SK-N-SH (cell line): Measurements from ENCODE around the gene PRKG1. TPM values are rescaled to one million over a fixed set of nuclear protein-coding genes. Genes with fewer than 3 reads are reported as not detected.

ENCODE experiments used
- CTCF ChIA-PET: fragments of 300-600, 350-600 bp; formaldehyde crosslinking; extraction: SDS; loops from one replicate; lab custom pipeline; 2021; lab: Yijun Ruan, JAX
- POLR2A ChIA-PET: fragments of 350-600 bp; sonication (Branson Sonifier 250); formaldehyde crosslinking; extraction: SDS; loops from one replicate; lab custom pipeline; 2020; ENCODE audit warnings: antibody characterized with exemption, inconsistent platforms; lab: Yijun Ruan, JAX
- DNase-seq: peaks from one replicate; pipeline ENCODE4 v3.0.0; 2012
- H2AFZ ChIP-seq: fragments of 200-600 bp; sonication (generic); 2 replicates; pipeline ENCODE4 v1.8.1; 2016; ENCODE audit warnings: antibody characterized with exemption, mild to moderate bottlenecking, low read depth
- H3F3A ChIP-seq: fragments of 200-600 bp; sonication (generic); replicated peaks from 2 replicates; pipeline ENCODE3; 2016; ENCODE audit warnings: antibody characterized with exemption, mild to moderate bottlenecking; ENCODE audit not compliant: insufficient read depth
- H3K27ac ChIP-seq, 2 experiments: fragments of 200-500 bp in 1 of 2; fragments of 200-600 bp in 1 of 2; sonication (Bioruptor generic) in 1 of 2; sonication (generic), shearing (Covaris generic) in 1 of 2; 2 replicates each; pipeline versions ENCODE4 v1.5.1 to v1.6.1; 2014 to 2016; ENCODE audit warnings: low read depth in 2 of 2, inconsistent platforms in 1 of 2, low read length in 1 of 2, mild to moderate bottlenecking in 1 of 2, mixed read lengths in 1 of 2
- H3K27me3 ChIP-seq: fragments of 200-600 bp; sonication (generic), shearing (Covaris generic); 2 replicates; pipeline ENCODE4 v1.6.1; 2016; ENCODE audit warnings: mixed run types; ENCODE audit not compliant: insufficient read depth
- H3K36me3 ChIP-seq, 2 experiments: fragments of 200-500 bp in 1 of 2; fragments of 200-600 bp in 1 of 2; sonication (Bioruptor generic) in 1 of 2; sonication (generic) in 1 of 2; replicated peaks in 1 of 2; 2 replicates each; pipeline versions ENCODE3 to v1.5.1; 2014 to 2016; ENCODE audit warnings: low read length in 1 of 2, mild to moderate bottlenecking in 1 of 2; ENCODE audit not compliant: insufficient read depth in 2 of 2, control insufficient read depth in 1 of 2
- H3K4me1 ChIP-seq, 2 experiments: fragments of 200-500 bp in 1 of 2; fragments of 200-600 bp in 1 of 2; sonication (Bioruptor generic) in 1 of 2; sonication (generic), shearing (Covaris generic) in 1 of 2; 2 replicates each; pipeline versions ENCODE4 v1.5.1 to v1.6.1; 2014 to 2016; ENCODE audit warnings: low read depth in 1 of 2, low read length in 1 of 2, mixed run types in 1 of 2; ENCODE audit not compliant: insufficient read depth in 2 of 2, control insufficient read depth in 1 of 2
- H3K4me2 ChIP-seq: fragments of 200-600 bp; sonication (generic), shearing (Covaris generic); 2 replicates; pipeline ENCODE4 v1.6.1; 2017; ENCODE audit warnings: mixed run types
- H3K4me3 ChIP-seq, 2 experiments: fragments of 200-500 bp in 1 of 2; fragments of 200-600 bp in 1 of 2; sonication (Bioruptor generic) in 1 of 2; sonication (generic), shearing (Covaris generic) in 1 of 2; 2 replicates each; pipeline versions ENCODE4 v1.5.1 to v1.8.1; 2014 to 2016; ENCODE audit warnings: low read depth in 2 of 2, inconsistent platforms in 1 of 2, low read length in 1 of 2, mild to moderate bottlenecking in 1 of 2, mixed read lengths in 1 of 2, moderate library complexity in 1 of 2
- H3K79me2 ChIP-seq: fragments of 200-600 bp; sonication (generic); 2 replicates; pipeline ENCODE4 v1.8.1; 2017; ENCODE audit warnings: mild to moderate bottlenecking; ENCODE audit not compliant: insufficient read depth
- H3K9ac ChIP-seq: fragments of 200-600 bp; sonication (generic); 2 replicates; pipeline ENCODE4 v1.6.1; 2017; ENCODE audit warnings: mixed run types
- H3K9me2 ChIP-seq: fragments of 200-600 bp; sonication (generic); 2 replicates; pipeline ENCODE4 v1.6.1; 2017; ENCODE audit warnings: mixed run types
- H3K9me3 ChIP-seq: fragments of 200-600 bp; sonication (generic); 2 replicates; pipeline ENCODE4 v1.6.1; 2017; ENCODE audit warnings: mixed run types, mild to moderate bottlenecking, moderate library complexity
- H4K20me1 ChIP-seq: fragments of 200-600 bp; sonication (generic); 2 replicates; pipeline ENCODE4 v1.6.1; 2017; ENCODE audit warnings: mild to moderate bottlenecking, mixed run types; ENCODE audit not compliant: insufficient read depth
- CHD2 ChIP-seq: fragments of 150-350 bp; IDR thresholded peaks from 2 replicates; pipeline ENCODE4 v1.6.1; 2018; ENCODE audit warnings: low read length; ENCODE audit not compliant: partially characterized antibody
- ELF1 ChIP-seq: IDR thresholded peaks from 2 replicates; pipeline ENCODE4 v1.4.0; 2012
- EP300 ChIP-seq, 2 experiments: IDR thresholded peaks; 2 replicates each; pipeline versions ENCODE4 v1.4.0 to v1.6.1; 2012; ENCODE audit warnings: borderline replicate concordance in 1 of 2, low read depth in 1 of 2, low read length in 1 of 2
- EZH2phosphoT487 ChIP-seq: fragments of 200-600 bp; sonication (generic); IDR thresholded peaks from 2 replicates; pipeline ENCODE4 v1.6.1; 2017; ENCODE audit warnings: low read depth, mixed run types, mild to moderate bottlenecking, antibody characterized with exemption, moderate library complexity, borderline replicate concordance
- FOSL2 ChIP-seq: IDR thresholded peaks from 2 replicates; pipeline ENCODE4 v1.4.0; 2012; ENCODE audit warnings: low read depth, mild to moderate bottlenecking, moderate library complexity, borderline replicate concordance
- FOXJ3 ChIP-seq: sonication (generic); formaldehyde crosslinking; IDR thresholded peaks from 2 replicates; pipeline ENCODE4 v1.5.1; 2020; ENCODE audit warnings: mild to moderate bottlenecking, missing genetic modification reagents
- GABPA ChIP-seq: IDR thresholded peaks from 2 replicates; pipeline ENCODE4 v1.4.0; 2012; ENCODE audit warnings: low read depth, mild to moderate bottlenecking
- GATA2 ChIP-seq: sonication (generic); formaldehyde crosslinking; IDR thresholded peaks from 2 replicates; pipeline ENCODE4 v1.5.0; 2020; ENCODE audit warnings: mild to moderate bottlenecking, missing genetic modification reagents
- JUND ChIP-seq: IDR thresholded peaks from 2 replicates; pipeline ENCODE4 v1.4.0; 2012
- MEF2A ChIP-seq: IDR thresholded peaks from 2 replicates; pipeline ENCODE4 v1.4.0; 2012; ENCODE audit warnings: low read depth, borderline replicate concordance
- NFIC ChIP-seq: IDR thresholded peaks from 2 replicates; pipeline ENCODE4 v1.4.0; 2012; ENCODE audit warnings: borderline replicate concordance
- RCOR1 ChIP-seq: fragments of 150-350 bp; IDR thresholded peaks from 2 replicates; pipeline ENCODE4 v1.6.1; 2017; ENCODE audit warnings: antibody characterized with exemption, low read length
- RFX5 ChIP-seq: IDR thresholded peaks from 2 replicates; pipeline ENCODE4 v1.6.1; 2012; ENCODE audit warnings: mild to moderate bottlenecking, improper control_type of control experiment, low read length
- SIN3A ChIP-seq: IDR thresholded peaks from 2 replicates; pipeline ENCODE4 v1.6.1; 2012; ENCODE audit warnings: low read depth, mild to moderate bottlenecking, low read length, moderate library complexity, borderline replicate concordance
- SMC3 ChIP-seq: IDR thresholded peaks from 2 replicates; pipeline ENCODE4 v1.6.1; 2012; ENCODE audit warnings: low read depth, low read length, improper control_type of control experiment
- TAF1 ChIP-seq: IDR thresholded peaks from 2 replicates; pipeline ENCODE4 v1.6.1; 2012; ENCODE audit warnings: low read depth, mild to moderate bottlenecking, low read length, moderate library complexity, borderline replicate concordance
- TCF12 ChIP-seq: IDR thresholded peaks from 2 replicates; pipeline ENCODE4 v1.4.0; 2012
- TEAD4 ChIP-seq: IDR thresholded peaks from 2 replicates; pipeline ENCODE4 v1.4.0; 2012; ENCODE audit warnings: mild to moderate bottlenecking, borderline replicate concordance; ENCODE audit not compliant: insufficient read depth
- YY1 ChIP-seq: IDR thresholded peaks from 2 replicates; pipeline ENCODE4 v1.4.0; 2012; ENCODE audit warnings: low read depth, mild to moderate bottlenecking
- whole genome bisulfite sequencing: methylation state at CpG from one replicate; pipeline ENCODE4 v1.1.6; 2017; ENCODE audit warnings: low lambda C conversion rate; 5-methylcytosine and 5-hydroxymethylcytosine counted together
- polyA plus RNA-seq, 3 experiments: library from polyadenylated mRNA; depleted of rRNA; stranded (reverse); fragments of >200 nt; gene quantifications; 2 replicates each; pipeline ENCODE4 v1.2.3, GENCODE V29; 2012
- TF ChIP-seq, protein P1 (sequence below): IDR thresholded peaks from 2 replicates; pipeline ENCODE4 v1.6.1; 2012; ENCODE audit warnings: mild to moderate bottlenecking, low read depth, low read length, moderate library complexity
- TF ChIP-seq, protein P2 (sequence below): IDR thresholded peaks from 2 replicates; pipeline ENCODE4; 2012
- TF ChIP-seq, protein P3 (sequence below): IDR thresholded peaks from 2 replicates; pipeline ENCODE4 v1.4.0; 2012; ENCODE audit warnings: low read depth
- TF ChIP-seq, protein P4 (sequence below): IDR thresholded peaks from 2 replicates; pipeline ENCODE4 v1.4.0; 2012; ENCODE audit warnings: low read depth, borderline replicate concordance

PRKG1 gene
- polyA plus RNA-seq, 1 of the 3 experiments (the other 2 are of a cell fraction) = 4.1 TPM

DNA sequence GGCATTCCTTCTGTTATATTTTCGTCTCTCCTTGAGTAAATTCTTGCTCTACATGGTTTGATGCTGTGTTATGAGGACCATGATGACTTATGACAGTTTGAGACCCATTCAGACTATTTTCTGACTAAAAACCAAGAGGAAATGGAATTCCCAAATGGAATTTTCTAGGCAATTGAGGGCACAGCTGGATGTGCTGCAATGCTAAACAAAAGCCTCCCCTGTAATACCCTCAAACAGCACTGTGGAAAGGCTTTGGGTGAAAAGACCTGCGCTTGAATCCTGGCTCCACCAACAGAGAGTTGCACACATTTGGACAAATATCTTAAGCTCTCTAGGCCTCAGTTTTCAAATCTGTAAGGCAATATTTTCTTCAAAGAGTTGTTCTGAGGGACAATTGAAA, 129.1 kb downstream of the PRKG1 start:
- WGBS = 83% methylated on average over 2 of the region's 2 CpGs
- H3K27ac ChIP-seq = no peak overlapping the region
- POLR2A ChIA-PET = no interaction called here

DNA sequence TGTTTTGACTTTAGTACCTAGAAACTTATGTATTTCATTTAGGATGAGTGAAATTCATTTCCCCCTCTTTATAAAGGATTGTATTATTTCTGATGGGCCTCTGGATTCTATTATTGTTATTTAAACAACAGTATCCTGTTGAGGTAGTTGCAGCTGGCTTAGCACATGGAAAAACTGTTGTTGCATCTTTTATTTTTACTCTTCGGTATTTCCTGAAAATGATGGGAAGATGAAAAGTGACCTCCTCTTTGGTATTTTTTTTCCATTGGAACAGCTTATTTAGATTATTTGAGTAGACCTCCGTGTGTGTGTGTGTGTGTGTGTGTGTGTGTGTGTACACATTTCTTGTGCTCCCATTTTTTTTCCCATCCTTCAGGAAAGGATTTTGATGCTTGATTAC, 129.8 kb downstream of the PRKG1 start:
- Histone ChIP-seq H3K9ac (no peak overlapping the region), H3K27ac (no peak overlapping the region), H3K4me2 (no peak overlapping the region), H3K9me2 (no peaks in the 10 kb centered on the region), H3K79me2 (no peaks in the 10 kb centered on the region), H2AFZ (no peak overlapping the region), H3K9me3 (no peaks in the 10 kb centered on the region), H3K4me1 (no peaks in the 10 kb centered on the region; a peak in 1 of 4 replicates), H3K4me3 (no peak overlapping the region), H3F3A (no peaks in the 10 kb centered on the region), H3K36me3 (no peaks in the 10 kb centered on the region), H3K27me3 (no peaks in the 10 kb centered on the region), H4K20me1 (no peaks in the 10 kb centered on the region)
- no peak for TF ChIP-seq RFX5
- no peak for TF ChIP-seq CHD2
- TF ChIP-seq, protein P1, sequence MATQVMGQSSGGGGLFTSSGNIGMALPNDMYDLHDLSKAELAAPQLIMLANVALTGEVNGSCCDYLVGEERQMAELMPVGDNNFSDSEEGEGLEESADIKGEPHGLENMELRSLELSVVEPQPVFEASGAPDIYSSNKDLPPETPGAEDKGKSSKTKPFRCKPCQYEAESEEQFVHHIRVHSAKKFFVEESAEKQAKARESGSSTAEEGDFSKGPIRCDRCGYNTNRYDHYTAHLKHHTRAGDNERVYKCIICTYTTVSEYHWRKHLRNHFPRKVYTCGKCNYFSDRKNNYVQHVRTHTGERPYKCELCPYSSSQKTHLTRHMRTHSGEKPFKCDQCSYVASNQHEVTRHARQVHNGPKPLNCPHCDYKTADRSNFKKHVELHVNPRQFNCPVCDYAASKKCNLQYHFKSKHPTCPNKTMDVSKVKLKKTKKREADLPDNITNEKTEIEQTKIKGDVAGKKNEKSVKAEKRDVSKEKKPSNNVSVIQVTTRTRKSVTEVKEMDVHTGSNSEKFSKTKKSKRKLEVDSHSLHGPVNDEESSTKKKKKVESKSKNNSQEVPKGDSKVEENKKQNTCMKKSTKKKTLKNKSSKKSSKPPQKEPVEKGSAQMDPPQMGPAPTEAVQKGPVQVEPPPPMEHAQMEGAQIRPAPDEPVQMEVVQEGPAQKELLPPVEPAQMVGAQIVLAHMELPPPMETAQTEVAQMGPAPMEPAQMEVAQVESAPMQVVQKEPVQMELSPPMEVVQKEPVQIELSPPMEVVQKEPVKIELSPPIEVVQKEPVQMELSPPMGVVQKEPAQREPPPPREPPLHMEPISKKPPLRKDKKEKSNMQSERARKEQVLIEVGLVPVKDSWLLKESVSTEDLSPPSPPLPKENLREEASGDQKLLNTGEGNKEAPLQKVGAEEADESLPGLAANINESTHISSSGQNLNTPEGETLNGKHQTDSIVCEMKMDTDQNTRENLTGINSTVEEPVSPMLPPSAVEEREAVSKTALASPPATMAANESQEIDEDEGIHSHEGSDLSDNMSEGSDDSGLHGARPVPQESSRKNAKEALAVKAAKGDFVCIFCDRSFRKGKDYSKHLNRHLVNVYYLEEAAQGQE = no peak
- no peak for TF ChIP-seq ELF1
- no peak for TF ChIP-seq EZH2phosphoT487
- TF ChIP-seq, protein P2, sequence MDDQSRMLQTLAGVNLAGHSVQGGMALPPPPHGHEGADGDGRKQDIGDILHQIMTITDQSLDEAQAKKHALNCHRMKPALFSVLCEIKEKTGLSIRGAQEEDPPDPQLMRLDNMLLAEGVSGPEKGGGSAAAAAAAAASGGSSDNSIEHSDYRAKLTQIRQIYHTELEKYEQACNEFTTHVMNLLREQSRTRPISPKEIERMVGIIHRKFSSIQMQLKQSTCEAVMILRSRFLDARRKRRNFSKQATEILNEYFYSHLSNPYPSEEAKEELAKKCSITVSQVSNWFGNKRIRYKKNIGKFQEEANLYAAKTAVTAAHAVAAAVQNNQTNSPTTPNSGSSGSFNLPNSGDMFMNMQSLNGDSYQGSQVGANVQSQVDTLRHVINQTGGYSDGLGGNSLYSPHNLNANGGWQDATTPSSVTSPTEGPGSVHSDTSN = no peak
- no peak for TF ChIP-seq FOSL2
- no peak for TF ChIP-seq GATA2 (CRISPR knock-in tag)
- TF ChIP-seq MEF2A = no peak
- TF ChIP-seq SIN3A = no peak
- TF ChIP-seq, protein P3, sequence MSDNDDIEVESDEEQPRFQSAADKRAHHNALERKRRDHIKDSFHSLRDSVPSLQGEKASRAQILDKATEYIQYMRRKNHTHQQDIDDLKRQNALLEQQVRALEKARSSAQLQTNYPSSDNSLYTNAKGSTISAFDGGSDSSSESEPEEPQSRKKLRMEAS = no peak
- TF ChIP-seq YY1 = no peak
- no peak for TF ChIP-seq TAF1
- TF ChIP-seq TEAD4 = no peak
- no peak for TF ChIP-seq RCOR1
- no peak for TF ChIP-seq JUND
- TF ChIP-seq EP300 (IDR thresholded peaks at IDR 0.05; ENCODE audit: borderline replicate concordance in 1 of 2, low read depth in 1 of 2, low read length in 1 of 2) = no peak
- no peak for TF ChIP-seq SMC3
- TF ChIP-seq GABPA = no peak
- TF ChIP-seq, protein P4, sequence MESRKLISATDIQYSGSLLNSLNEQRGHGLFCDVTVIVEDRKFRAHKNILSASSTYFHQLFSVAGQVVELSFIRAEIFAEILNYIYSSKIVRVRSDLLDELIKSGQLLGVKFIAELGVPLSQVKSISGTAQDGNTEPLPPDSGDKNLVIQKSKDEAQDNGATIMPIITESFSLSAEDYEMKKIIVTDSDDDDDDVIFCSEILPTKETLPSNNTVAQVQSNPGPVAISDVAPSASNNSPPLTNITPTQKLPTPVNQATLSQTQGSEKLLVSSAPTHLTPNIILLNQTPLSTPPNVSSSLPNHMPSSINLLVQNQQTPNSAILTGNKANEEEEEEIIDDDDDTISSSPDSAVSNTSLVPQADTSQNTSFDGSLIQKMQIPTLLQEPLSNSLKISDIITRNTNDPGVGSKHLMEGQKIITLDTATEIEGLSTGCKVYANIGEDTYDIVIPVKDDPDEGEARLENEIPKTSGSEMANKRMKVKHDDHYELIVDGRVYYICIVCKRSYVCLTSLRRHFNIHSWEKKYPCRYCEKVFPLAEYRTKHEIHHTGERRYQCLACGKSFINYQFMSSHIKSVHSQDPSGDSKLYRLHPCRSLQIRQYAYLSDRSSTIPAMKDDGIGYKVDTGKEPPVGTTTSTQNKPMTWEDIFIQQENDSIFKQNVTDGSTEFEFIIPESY = no peak
- ChIA-PET POLR2A (no interaction called here), CTCF (no interaction called here)
- no peak for DNase-seq
- 62% methylated on average over 2 of the region's 2 CpGs for WGBS

More for the DNA sequence above, 129.1 kb downstream of the PRKG1 start:
- CTCF ChIA-PET = no interaction called here
- no peaks in the 10 kb centered on the region for H4K20me1 ChIP-seq
- no peaks in the 10 kb centered on the region for H3K79me2 ChIP-seq
- H3K9ac ChIP-seq = no peak overlapping the region
- no peaks in the 10 kb centered on the region for H3K9me3 ChIP-seq
- H3K4me3 ChIP-seq = no peak overlapping the region
- H3K36me3 ChIP-seq = no peaks in the 10 kb centered on the region
- TF ChIP-seq TCF12 (no peak), NFIC (no peak), FOXJ3 (CRISPR knock-in tag) (no peak), TAF1 (no peak), MEF2A (no peak)
- TF ChIP-seq, all 33 proteins: peak for 0
- Histone ChIP-seq H3K4me2 (no peak overlapping the region), H3K27me3 (no peaks in the 10 kb centered on the region), H2AFZ (no peak overlapping the region), H3F3A (no peaks in the 10 kb centered on the region), H3K9me2 (no peaks in the 10 kb centered on the region), H3K4me1 (no peaks in the 10 kb centered on the region)
- no peak for DNase-seq
